ENCODE measurements around the gene GRM8.
"Not testable (repeated sequence)": the region's sequence is repeated elsewhere in the genome, so short reads cannot be mapped to it uniquely, and the experiment has no call there.

GRM8 gene

GRCh38 chr7:126702242-126703016 lies 550.3 kb downstream of the GRM8 start:
- no peak for DNase-seq

- DNase-seq = peak; percentile 93
These were observed 551.7 kb downstream of the GRM8 start for GRCh38 chr7:126700807-126701604.

- DNase-seq = no peak
These were observed 553.0 kb downstream of the GRM8 start for GRCh38 chr7:126699707-126700106.

GRCh38 chr7:126698909-126699308 lies 553.8 kb downstream of the GRM8 start:
- DNase-seq = no peak

- no peak for DNase-seq
These were observed 554.3 kb downstream of the GRM8 start for GRCh38 chr7:126698446-126698845.

- no peak for DNase-seq
These were observed 556.3 kb downstream of the GRM8 start for GRCh38 chr7:126696256-126697038.

- no peak for DNase-seq
These were observed 561.6 kb downstream of the GRM8 start for GRCh38 chr7:126690848-126691751.

GRCh38 chr7:126690104-126690503 lies 562.6 kb downstream of the GRM8 start:
- DNase-seq = no peak

GRCh38 chr7:126689037-126689436 lies 563.7 kb downstream of the GRM8 start:
- no peak for DNase-seq

GRCh38 chr7:126686474-126686873 lies 566.3 kb downstream of the GRM8 start:
- no peak for DNase-seq

- DNase-seq = no peak
These were observed 567.1 kb downstream of the GRM8 start for GRCh38 chr7:126685596-126685995.

- no peak for DNase-seq
These were observed 567.6 kb downstream of the GRM8 start for GRCh38 chr7:126685018-126685573.

- DNase-seq = no peak
These were observed 570.6 kb downstream of the GRM8 start for GRCh38 chr7:126682176-126682575.

GRCh38 chr7:126668762-126669161 lies 584.0 kb downstream of the GRM8 start:
- not testable (repeated sequence) for DNase-seq

- DNase-seq = no peak
These were observed 584.4 kb downstream of the GRM8 start for GRCh38 chr7:126668367-126668752.

- no peak for DNase-seq
These were observed 584.9 kb downstream of the GRM8 start for GRCh38 chr7:126667742-126668366.

- DNase-seq = no peak
These were observed 589.9 kb downstream of the GRM8 start for GRCh38 chr7:126662856-126663255.

GRCh38 chr7:126659124-126659523 lies 593.6 kb downstream of the GRM8 start:
- DNase-seq = no peak

- no peak for DNase-seq
These were observed 594.1 kb downstream of the GRM8 start for GRCh38 chr7:126658684-126659083.

GRCh38 chr7:126657599-126658358 lies 595.0 kb downstream of the GRM8 start:
- no peak for DNase-seq

GRCh38 chr7:126657137-126657536 lies 595.6 kb downstream of the GRM8 start:
- DNase-seq = no peak
